ENCODE measurements around the gene TAF1A. TPM values are rescaled to one million over a fixed set of nuclear protein-coding genes. Genes with fewer than 3 reads are reported as not detected.

Gene TAF1A
- total RNA-seq, 1 experiment from 2014 or later, result 21.4 TPM

DNA sequence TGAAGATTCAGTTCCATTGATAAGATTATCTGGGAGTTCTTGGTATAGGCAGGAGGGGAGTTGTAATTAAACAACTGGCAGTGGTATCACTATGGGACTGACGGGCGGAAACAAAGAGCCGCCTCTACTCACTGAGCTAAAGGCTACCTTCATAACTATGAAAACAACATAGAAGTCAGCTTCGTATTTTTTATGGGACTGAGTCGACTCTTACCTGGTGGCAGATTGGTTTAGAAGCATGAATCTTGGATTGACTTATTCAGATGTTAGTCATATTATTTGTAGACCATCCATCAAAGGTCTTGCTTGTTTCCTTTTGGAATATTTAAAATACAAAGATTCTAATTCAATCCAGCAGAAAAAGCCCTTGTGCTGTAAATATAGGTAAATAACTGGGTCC lies 35.6 kb downstream of the TAF1A start:
- no peaks in the 10 kb centered on the region for H3K9me3 ChIP-seq (ENCODE audit: control insufficient read depth in 1 of 2, insufficient read depth in 1 of 2, low read depth in 1 of 2, low read length in 2 of 2)
- H3K9me2 ChIP-seq (ENCODE audit: insufficient read depth), result no peaks in the 10 kb centered on the region
- ATAC-seq, result no peak
- no peaks in the 10 kb centered on the region for H3K79me2 ChIP-seq (ENCODE audit: insufficient read depth, low read length)
- no peaks in the 10 kb centered on the region for H3K27me3 ChIP-seq (ENCODE audit: insufficient read depth, low read length)
- no peak overlapping the region for H3K9ac ChIP-seq (ENCODE audit: low read length)
- H3K4me3 ChIP-seq (replicated peaks in 1 of 2; ENCODE audit: low read depth in 1 of 2, low read length in 2 of 2), result no peak overlapping the region
- RAD21 ChIA-PET (ENCODE audit: low non-redundant PET in 1 of 2, low total read pairs in 2 of 2, uncharacterized antibody in 2 of 2, unreplicated experiment in 2 of 2), result no interaction called here
- no peaks in the 10 kb centered on the region for H3K4me1 ChIP-seq (ENCODE audit: control insufficient read depth in 1 of 2, insufficient read depth in 2 of 2, low read length in 2 of 2)
- no peaks in the 10 kb centered on the region for H4K20me1 ChIP-seq (ENCODE audit: insufficient read depth)
- no peak for DNase-seq (ENCODE audit: low read depth, low spot score)
- peaks cover 5 to 10% of the 10 kb centered on the region in 2 experiments; a peak in 2 of 4 replicates for H3K36me3 ChIP-seq (ENCODE audit: control insufficient read depth in 1 of 2, insufficient read depth in 2 of 2, low read length in 2 of 2)
- no peak overlapping the region for H2AFZ ChIP-seq (ENCODE audit: low read depth, low read length, poor library complexity, severe bottlenecking)
- intact Hi-C loops (cut with micrococcal nuclease), result no loop called here
- POLR2A ChIA-PET, result no interaction called here
- CTCF ChIA-PET, result no interaction called here
- TF ChIP-seq POLR2AphosphoS5 (IDR thresholded peaks at IDR 0.05; ENCODE audit: low read depth, low read length), result no peak
- TF ChIP-seq ZFX (IDR thresholded peaks at IDR 0.05), result no peak
- TF ChIP-seq RAD21 (IDR thresholded peaks at IDR 0.05; ENCODE audit: low read depth), result no peak
- TF ChIP-seq, protein P1, sequence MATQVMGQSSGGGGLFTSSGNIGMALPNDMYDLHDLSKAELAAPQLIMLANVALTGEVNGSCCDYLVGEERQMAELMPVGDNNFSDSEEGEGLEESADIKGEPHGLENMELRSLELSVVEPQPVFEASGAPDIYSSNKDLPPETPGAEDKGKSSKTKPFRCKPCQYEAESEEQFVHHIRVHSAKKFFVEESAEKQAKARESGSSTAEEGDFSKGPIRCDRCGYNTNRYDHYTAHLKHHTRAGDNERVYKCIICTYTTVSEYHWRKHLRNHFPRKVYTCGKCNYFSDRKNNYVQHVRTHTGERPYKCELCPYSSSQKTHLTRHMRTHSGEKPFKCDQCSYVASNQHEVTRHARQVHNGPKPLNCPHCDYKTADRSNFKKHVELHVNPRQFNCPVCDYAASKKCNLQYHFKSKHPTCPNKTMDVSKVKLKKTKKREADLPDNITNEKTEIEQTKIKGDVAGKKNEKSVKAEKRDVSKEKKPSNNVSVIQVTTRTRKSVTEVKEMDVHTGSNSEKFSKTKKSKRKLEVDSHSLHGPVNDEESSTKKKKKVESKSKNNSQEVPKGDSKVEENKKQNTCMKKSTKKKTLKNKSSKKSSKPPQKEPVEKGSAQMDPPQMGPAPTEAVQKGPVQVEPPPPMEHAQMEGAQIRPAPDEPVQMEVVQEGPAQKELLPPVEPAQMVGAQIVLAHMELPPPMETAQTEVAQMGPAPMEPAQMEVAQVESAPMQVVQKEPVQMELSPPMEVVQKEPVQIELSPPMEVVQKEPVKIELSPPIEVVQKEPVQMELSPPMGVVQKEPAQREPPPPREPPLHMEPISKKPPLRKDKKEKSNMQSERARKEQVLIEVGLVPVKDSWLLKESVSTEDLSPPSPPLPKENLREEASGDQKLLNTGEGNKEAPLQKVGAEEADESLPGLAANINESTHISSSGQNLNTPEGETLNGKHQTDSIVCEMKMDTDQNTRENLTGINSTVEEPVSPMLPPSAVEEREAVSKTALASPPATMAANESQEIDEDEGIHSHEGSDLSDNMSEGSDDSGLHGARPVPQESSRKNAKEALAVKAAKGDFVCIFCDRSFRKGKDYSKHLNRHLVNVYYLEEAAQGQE (IDR thresholded peaks at IDR 0.05; ENCODE audit: low read depth), result no peak
- TF ChIP-seq YY1 (IDR thresholded peaks at IDR 0.05; ENCODE audit: extremely low read depth, insufficient replicate concordance, low read depth, low read length), result no peak
- no peak for TF ChIP-seq EZH2 (IDR thresholded peaks at IDR 0.05)
- TF ChIP-seq, protein P2, sequence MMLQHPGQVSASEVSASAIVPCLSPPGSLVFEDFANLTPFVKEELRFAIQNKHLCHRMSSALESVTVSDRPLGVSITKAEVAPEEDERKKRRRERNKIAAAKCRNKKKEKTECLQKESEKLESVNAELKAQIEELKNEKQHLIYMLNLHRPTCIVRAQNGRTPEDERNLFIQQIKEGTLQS (IDR thresholded peaks at IDR 0.05), result no peak
- TF ChIP-seq SRF (IDR thresholded peaks at IDR 0.05; ENCODE audit: low read depth), result no peak
- no peak for TF ChIP-seq TCF7L2 (IDR thresholded peaks at IDR 0.05; ENCODE audit: borderline replicate concordance, extremely low read depth, insufficient read depth, insufficient read length)
- no peak for TF ChIP-seq POLR2A (IDR thresholded peaks at IDR 0.05; ENCODE audit: borderline replicate concordance, extremely low read depth, insufficient read depth, insufficient read length)
- TF ChIP-seq ZNF274 (IDR thresholded peaks at IDR 0.05; ENCODE audit: low read depth, low read length), result no peak
- TF ChIP-seq, protein P3, sequence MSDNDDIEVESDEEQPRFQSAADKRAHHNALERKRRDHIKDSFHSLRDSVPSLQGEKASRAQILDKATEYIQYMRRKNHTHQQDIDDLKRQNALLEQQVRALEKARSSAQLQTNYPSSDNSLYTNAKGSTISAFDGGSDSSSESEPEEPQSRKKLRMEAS (IDR thresholded peaks at IDR 0.05), result no peak
- no peak for TF ChIP-seq SIN3A (IDR thresholded peaks at IDR 0.05; ENCODE audit: low read depth)
- no TSS peak for BruUV-seq (replicated peaks)
- no peak overlapping the region for H3K4me2 ChIP-seq (ENCODE audit: low read length)
- H3K27ac ChIP-seq (ENCODE audit: low read depth, low read length), result no peak overlapping the region

All from HCT116 (cell line).